H1 (cell line): ENCODE results near the gene DNER. TPM values are rescaled to one million over a fixed set of nuclear protein-coding genes. Genes with fewer than 3 reads are reported as not detected.

Experiments used
- CTCF ChIA-PET: fragments of 300-600 bp; sonication (Branson Sonifier 250); formaldehyde crosslinking; loops from one replicate; lab custom pipeline; 2021; ENCODE audit not compliant: partially characterized antibody; lab: Charles Lee
- POLR2A ChIA-PET: fragments of 300-600 bp; sonication (Branson Sonifier 250); formaldehyde crosslinking; loops from one replicate; lab custom pipeline; 2021; ENCODE audit warnings: inconsistent platforms; ENCODE audit not compliant: partially characterized antibody; lab: Charles Lee
- DNase-seq, 2 experiments: peaks; one replicate each; pipeline versions ENCODE4 v3.0.0 to v3.0.0-alpha.2; 2010 to 2022; ENCODE audit warnings: low spot score in 2 of 2, low read depth in 1 of 2, mixed read lengths in 1 of 2
- FAIRE-seq: peaks from 2 replicates; lab custom pipeline; 2011; peaks lifted over from hg19 to GRCh38; lab: Jason Lieb, UNC
- H2AFZ ChIP-seq: 2 replicates; pipeline ENCODE4 v1.8.1; 2012; ENCODE audit warnings: low read length, inconsistent platforms
- H2AK5ac ChIP-seq: 2 replicates; pipeline ENCODE4 v1.6.1; 2013; ENCODE audit warnings: low read depth, low read length
- H2BK120ac ChIP-seq: replicated peaks from 2 replicates; pipeline ENCODE3; 2013; ENCODE audit warnings: low read depth, low read length, inconsistent platforms
- H2BK12ac ChIP-seq: 2 replicates; pipeline ENCODE4 v1.6.1; 2013; ENCODE audit warnings: low read depth, low read length
- H2BK15ac ChIP-seq: 2 replicates; pipeline ENCODE4 v1.6.1; 2013; ENCODE audit warnings: low read length
- H2BK20ac ChIP-seq: 2 replicates; pipeline ENCODE4 v1.6.1; 2013; ENCODE audit warnings: low read length
- H2BK5ac ChIP-seq: 2 replicates; pipeline ENCODE4 v1.6.1; 2013; ENCODE audit warnings: low read depth, low read length
- H3K14ac ChIP-seq: 2 replicates; pipeline ENCODE4 v1.6.1; 2013; ENCODE audit warnings: inconsistent platforms; ENCODE audit not compliant: insufficient read length
- H3K18ac ChIP-seq: 2 replicates; pipeline ENCODE4 v1.6.1; 2013; ENCODE audit warnings: low read length; ENCODE audit errors: extremely low read depth
- H3K23ac ChIP-seq: 2 replicates; pipeline ENCODE4 v1.6.1; 2013; ENCODE audit warnings: inconsistent platforms; ENCODE audit not compliant: insufficient read length
- H3K23me2 ChIP-seq: 2 replicates; pipeline ENCODE4 v1.6.1; 2013; ENCODE audit warnings: low read depth, low read length
- H3K27ac ChIP-seq: 2 replicates; pipeline ENCODE4 v1.6.1; 2011; ENCODE audit warnings: low read depth, low read length, inconsistent platforms
- H3K27me3 ChIP-seq, 4 experiments: replicated peaks in 1 of 4; 1 replicate in 1 of 4; 2 replicates in 3 of 4; pipeline versions ENCODE4 v1.6.1 to v1.8.1; 2011 to 2013; ENCODE audit warnings: low read length in 3 of 4, mild to moderate bottlenecking in 3 of 4, inconsistent platforms in 2 of 4, mixed read lengths in 2 of 4, moderate library complexity in 1 of 4; ENCODE audit not compliant: control insufficient read depth in 3 of 4, insufficient read depth in 3 of 4; ENCODE audit errors: extremely low read depth in 1 of 4
- H3K36me3 ChIP-seq, 4 experiments: 2 replicates each; pipeline versions ENCODE4 v1.6.1 to v1.8.1; 2011 to 2013; ENCODE audit warnings: mild to moderate bottlenecking in 4 of 4, low read length in 3 of 4, moderate library complexity in 2 of 4, control low read depth in 1 of 4, inconsistent platforms in 1 of 4; ENCODE audit not compliant: insufficient read depth in 4 of 4, control insufficient read depth in 2 of 4
- H3K4ac ChIP-seq: replicated peaks from 2 replicates; pipeline ENCODE3; 2013; ENCODE audit warnings: low read length, low read depth, mixed read lengths, inconsistent platforms; ENCODE audit not compliant: insufficient read length
- H3K4me1 ChIP-seq, 4 experiments: replicated peaks in 1 of 4; 1 replicate in 1 of 4; 2 replicates in 3 of 4; pipeline versions ENCODE4 v1.6.1 to v1.8.1; 2011 to 2013; ENCODE audit warnings: low read length in 3 of 4, inconsistent platforms in 2 of 4, mixed read lengths in 1 of 4; ENCODE audit not compliant: insufficient read depth in 4 of 4, control insufficient read depth in 3 of 4
- H3K4me2 ChIP-seq, 2 experiments: 2 replicates each; pipeline versions ENCODE4 v1.6.1 to v1.8.1; 2011 to 2013; ENCODE audit warnings: low read depth in 2 of 2, low read length in 2 of 2, control low read depth in 1 of 2, inconsistent platforms in 1 of 2, mild to moderate bottlenecking in 1 of 2; ENCODE audit not compliant: insufficient read depth in 1 of 2
- H3K4me3 ChIP-seq, 4 experiments: fragments of 200-600, 300-600 bp in 1 of 4; sonication (generic), shearing (Covaris generic), sonication (Bioruptor Twin) in 1 of 4; 2 replicates each; pipeline versions ENCODE4 v1.5.1 to v1.8.1; 2011 to 2016; ENCODE audit warnings: low read length in 4 of 4, low read depth in 3 of 4, control low read depth in 2 of 4, inconsistent platforms in 2 of 4, mild to moderate bottlenecking in 2 of 4, mixed read lengths in 1 of 4, moderate library complexity in 1 of 4; ENCODE audit not compliant: insufficient read depth in 2 of 4; ENCODE audit errors: extremely low read depth in 1 of 4
- H3K56ac ChIP-seq: replicated peaks from 2 replicates; pipeline ENCODE3; 2013; ENCODE audit warnings: low read depth, mild to moderate bottlenecking, mixed read lengths, low read length, inconsistent platforms; ENCODE audit not compliant: insufficient read length
- H3K79me1 ChIP-seq: 2 replicates; pipeline ENCODE4 v1.6.1; 2013; ENCODE audit warnings: low read depth, low read length, control low read depth
- H3K79me2 ChIP-seq, 2 experiments: 2 replicates each; pipeline versions ENCODE4 v1.6.1 to v1.8.1; 2012 to 2013; ENCODE audit warnings: low read length in 2 of 2, mild to moderate bottlenecking in 2 of 2, inconsistent platforms in 1 of 2; ENCODE audit not compliant: insufficient read depth in 2 of 2, control insufficient read depth in 1 of 2
- H3K9ac ChIP-seq, 4 experiments: replicated peaks in 1 of 4; 1 replicate in 1 of 4; 2 replicates in 3 of 4; pipeline versions ENCODE4 v1.6.1 to v1.8.1; 2011 to 2013; ENCODE audit warnings: low read depth in 3 of 4, low read length in 3 of 4, control low read depth in 2 of 4, mild to moderate bottlenecking in 2 of 4, moderate library complexity in 2 of 4, inconsistent platforms in 1 of 4; ENCODE audit errors: extremely low read depth in 1 of 4
- H3K9me3 ChIP-seq, 2 experiments: 2 replicates each; pipeline versions ENCODE4 v1.6.1 to v1.8.1; 2012 to 2013; ENCODE audit warnings: mild to moderate bottlenecking in 2 of 2, moderate library complexity in 2 of 2, control low read depth in 1 of 2, inconsistent platforms in 1 of 2, low read depth in 1 of 2, low read length in 1 of 2, mixed read lengths in 1 of 2; ENCODE audit not compliant: insufficient read depth in 2 of 2
- H4K20me1 ChIP-seq, 2 experiments: replicated peaks in 1 of 2; 2 replicates each; pipeline versions ENCODE3 to v1.8.1; 2011 to 2013; ENCODE audit warnings: inconsistent platforms in 2 of 2, low read length in 2 of 2, mild to moderate bottlenecking in 1 of 2; ENCODE audit not compliant: insufficient read depth in 2 of 2, control insufficient read depth in 1 of 2
- H4K5ac ChIP-seq: 2 replicates; pipeline ENCODE4 v1.6.1; 2013; ENCODE audit warnings: low read length, low read depth, mixed read lengths, inconsistent platforms; ENCODE audit not compliant: insufficient read length
- H4K8ac ChIP-seq: 2 replicates; pipeline ENCODE4 v1.8.0; 2013; ENCODE audit warnings: mild to moderate bottlenecking, moderate library complexity, low read length, inconsistent platforms; ENCODE audit not compliant: insufficient read depth; ENCODE audit errors: extremely low read depth
- H4K91ac ChIP-seq: replicated peaks from 2 replicates; pipeline ENCODE3; 2013; ENCODE audit warnings: low read length, mixed read lengths, inconsistent platforms; ENCODE audit not compliant: insufficient read length
- BACH1 ChIP-seq: IDR thresholded peaks from 2 replicates; pipeline ENCODE4 v1.6.1; 2012; ENCODE audit warnings: low read length, improper control_type of control experiment
- CBX5 ChIP-seq: fragments of 300-800, 300-1000 bp; sonication (generic); IDR thresholded peaks from 2 replicates; pipeline ENCODE4 v1.7.1; 2016; ENCODE audit warnings: antibody characterized with exemption, low read length, low read depth
- CBX8 ChIP-seq: fragments of 300-800, 300-1000 bp; sonication (generic); IDR thresholded peaks from 2 replicates; pipeline ENCODE4 v1.7.1; 2016; ENCODE audit warnings: low read depth, low read length, borderline replicate concordance
- CEBPB ChIP-seq: IDR thresholded peaks from 2 replicates; pipeline ENCODE4 v1.6.1; 2012; ENCODE audit warnings: low read depth, low read length
- CHD2 ChIP-seq: IDR thresholded peaks from 2 replicates; pipeline ENCODE4 v1.6.1; 2012; ENCODE audit warnings: low read length, improper control_type of control experiment
- E2F6 ChIP-seq: IDR thresholded peaks from 2 replicates; pipeline ENCODE4 v1.6.1; 2012; ENCODE audit warnings: inconsistent platforms
- HDAC2 ChIP-seq, 2 experiments: fragments of 300-600 bp in 1 of 2; sonication (generic) in 1 of 2; IDR thresholded peaks; 2 replicates each; pipeline ENCODE4 v1.6.1; 2011 to 2012; ENCODE audit warnings: low read depth in 2 of 2, low read length in 2 of 2, mild to moderate bottlenecking in 2 of 2, moderate library complexity in 2 of 2, borderline replicate concordance in 1 of 2, inconsistent platforms in 1 of 2
- JUND ChIP-seq: IDR thresholded peaks from 2 replicates; pipeline ENCODE4 v1.6.1; 2011; ENCODE audit warnings: mild to moderate bottlenecking, improper control_type of control experiment, low read length
- KDM5A ChIP-seq: fragments of 200-600 bp; IDR thresholded peaks from 2 replicates; pipeline ENCODE4 v1.7.1; 2012; ENCODE audit warnings: mild to moderate bottlenecking, low read length, inconsistent platforms, mixed read lengths
- MAX ChIP-seq: IDR thresholded peaks from 2 replicates; pipeline ENCODE4 v1.6.1; 2012; ENCODE audit warnings: inconsistent platforms
- SRF ChIP-seq: IDR thresholded peaks from 2 replicates; pipeline ENCODE4 v1.6.1; 2011; ENCODE audit warnings: mild to moderate bottlenecking, low read depth, low read length, moderate library complexity
- TEAD4 ChIP-seq: IDR thresholded peaks from 2 replicates; pipeline ENCODE4 v1.6.1; 2012; ENCODE audit warnings: low read depth, low read length, inconsistent platforms, mixed read lengths
- WGBS, 2 experiments: shearing (Covaris generic) in 1 of 2; methylation state at CpG; one replicate each; pipeline versions ENCODE4 v1.1.6 to v1.1.7; 2013 to 2015; ENCODE audit warnings: low lambda C conversion rate in 2 of 2, mixed read lengths in 2 of 2, inconsistent platforms in 1 of 2, low coverage in 1 of 2, missing lambda C conversion rate in 1 of 2; ENCODE audit not compliant: insufficient replicate concordance in 2 of 2, insufficient coverage in 1 of 2, insufficient read length in 1 of 2; ENCODE audit errors: extremely low coverage in 1 of 2, missing lambda C conversion rate in 1 of 2; 5-methylcytosine and 5-hydroxymethylcytosine counted together
- polyA plus RNA-seq, 7 experiments: library from polyadenylated mRNA; depleted of rRNA in 3 of 7; stranded (reverse) in 5 of 7; unstranded in 2 of 7; fragments of >200 nt in 5 of 7; fragments of 200-250 nt in 2 of 7; gene quantifications; 1 replicate in 5 of 7; 2 replicates in 1 of 7; 4 replicates in 1 of 7; pipeline versions ENCODE4 v1.2.1 to v1.2.3, GENCODE V29; 2011 to 2013; ENCODE audit warnings: missing spikeins in 2 of 7, mixed read lengths in 2 of 7
- total RNA-seq: library from RNA; stranded (reverse); fragmentation: NEBNext Ultra II Directional; extraction: Animal tissue kit (Norgen Biotek cat#: 25700); gene quantifications from 2 replicates; pipeline ENCODE4 v1.2.1, GENCODE V29; 2021

Gene DNER
- total and polyA plus RNA-seq, 2 of the 8 experiments (the other 6 are each of a cell fraction or from before 2014, with no cell fraction given) = 6.8 to 16.3 TPM

- no peaks in the 10 kb centered on the region for H4K20me1 ChIP-seq
- DNase-seq (no peak), FAIRE-seq (no peak)
- no peak overlapping the region for H3K23ac ChIP-seq
- no peak overlapping the region for H3K4me3 ChIP-seq
- no peak overlapping the region for H2BK5ac ChIP-seq
- ChIA-PET CTCF (interaction anchor here (0.7 kb wide), 1 partner anchor 32 kb away, joined by 3 read pairs; no protein-coding TSS in a partner anchor), POLR2A (interaction anchor here (0.6 kb wide), 2 partner anchors 9 to 1166 kb away, joined by 3 to 4 read pairs; no protein-coding TSS in a partner anchor)
- H3K56ac ChIP-seq = no peak overlapping the region
- WGBS, 2 experiments = 80% methylated on average over 8 of the region's 8 CpGs; no CpG with 5 or more reads in 1 of the 2 experiments
- no peak overlapping the region for H4K5ac ChIP-seq
- H4K91ac ChIP-seq = no peak overlapping the region
- H2BK20ac ChIP-seq = no peak overlapping the region
- no peak overlapping the region for H3K27ac ChIP-seq
- H2BK12ac ChIP-seq = no peak overlapping the region
- 0 out of 8 replicates have a peak, but pooled peaks cover 0 to 3% (median 0%) of the 10 kb centered on the region in 4 experiments for H3K36me3 ChIP-seq
- H3K79me2 ChIP-seq = no peaks in the 10 kb centered on the region
- H3K9me3 ChIP-seq = 0 out of 4 replicates have a peak, but pooled peaks cover 0 to 7% of the 10 kb centered on the region in 2 experiments
- H2AFZ ChIP-seq = no peak overlapping the region
- H3K4me2 ChIP-seq = peak overlapping the region in 1 of 2 experiments; percentile 40; a peak in 1 of 4 replicates
- peak overlapping the region; percentile 85 for H4K8ac ChIP-seq
- H3K14ac ChIP-seq = no peak overlapping the region
- H2BK15ac ChIP-seq = no peak overlapping the region
- H3K27me3 ChIP-seq = no peaks in the 10 kb centered on the region
- H2BK120ac ChIP-seq = no peak overlapping the region
- H3K9ac ChIP-seq = no peak overlapping the region
- no peaks in the 10 kb centered on the region for H3K79me1 ChIP-seq
- H3K4me1 ChIP-seq = peaks cover 1 to 13% (median 9%) of the 10 kb centered on the region in 4 experiments; a peak in 6 of 7 replicates
- no peak overlapping the region for H3K18ac ChIP-seq
- H3K23me2 ChIP-seq = no peaks in the 10 kb centered on the region; the same call in 1 of the 2 replicates
- H3K4ac ChIP-seq = no peak overlapping the region
- H2AK5ac ChIP-seq = no peak overlapping the region
- TF ChIP-seq SRF (no peak), CHD2 (no peak), KDM5A (no peak), CBX8 (no peak), JUND (no peak), BACH1 (no peak), TEAD4 (no peak), CBX5 (no peak), HDAC2 (IDR thresholded peaks at IDR 0.05; ENCODE audit: borderline replicate concordance in 1 of 2, low read depth in 2 of 2, low read length in 2 of 2) (no peak), E2F6 (no peak), MAX (no peak), CEBPB (no peak)
Measured at GRCh38 chr2:229485857-229486256, 228.5 kb downstream of the DNER start.
